ENCODE results near the gene FOCAD.
"Not testable (repeated sequence)": the region's sequence is repeated elsewhere in the genome, so short reads cannot be mapped to it uniquely, and the experiment has no call there.

GRCh38 chr9:20973246-20973947, 289.3 kb downstream of the FOCAD start:
- not testable (repeated sequence) for TF ChIP-seq EZH2 (IDR thresholded peaks at IDR 0.05); POLR2AphosphoS5 (IDR thresholded peaks at IDR 0.05; ENCODE audit: borderline replicate concordance, low read depth, low read length)
